ENCODE data around the gene FAM114A1.

The FAM114A1 gene

DNA sequence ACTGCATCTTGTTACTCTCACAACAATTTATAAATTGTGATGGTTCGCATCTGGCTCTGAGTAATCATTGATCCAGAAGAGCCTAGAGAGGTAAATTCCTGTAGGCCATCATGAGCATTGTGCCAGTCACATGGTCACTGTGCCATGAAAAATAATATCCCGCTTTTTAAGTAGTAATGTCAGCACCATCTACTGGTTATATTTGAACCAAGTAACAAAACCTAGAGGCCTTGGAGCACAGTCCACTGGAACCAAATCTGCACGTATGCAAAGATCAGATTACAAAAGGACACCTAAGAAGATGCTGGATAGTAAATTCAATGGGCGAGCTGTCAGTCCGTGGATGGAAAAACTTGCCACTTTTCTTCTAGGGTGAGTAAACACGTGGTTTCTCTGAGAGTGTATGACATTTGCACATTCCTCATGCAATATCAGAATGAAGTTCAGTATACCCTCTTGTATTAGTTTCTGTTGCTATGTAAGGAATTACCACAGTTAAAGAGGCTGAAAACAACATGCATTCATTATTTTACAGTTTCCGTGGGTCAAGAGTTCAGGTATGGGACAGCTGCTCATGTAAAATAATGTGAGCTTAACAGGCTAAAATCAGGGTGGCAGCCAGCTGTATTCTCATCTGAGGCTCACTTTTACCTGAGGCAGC lies 26.8 kb downstream of the FAM114A1 start:
- Histone ChIP-seq H3K4me3 (ENCODE audit: low read length, poor library complexity, severe bottlenecking) (no peak overlapping the region), H4K20me1 (ENCODE audit: insufficient read depth, low read length, poor library complexity, severe bottlenecking) (no peaks in the 10 kb centered on the region), H3K9ac (ENCODE audit: low read depth, low read length, poor library complexity, severe bottlenecking) (no peak overlapping the region), H3F3A (ENCODE audit: low read depth) (no peaks in the 10 kb centered on the region), H3K4me2 (ENCODE audit: low read depth, low read length, poor library complexity, severe bottlenecking) (no peak overlapping the region), H3K79me2 (ENCODE audit: insufficient read depth, low read length) (no peaks in the 10 kb centered on the region), H3K9me3 (ENCODE audit: insufficient read depth, low read depth, low read length) (no peaks in the 10 kb centered on the region), H3K27me3 (ENCODE audit: insufficient read depth, low read length, poor library complexity, severe bottlenecking) (no peaks in the 10 kb centered on the region), H3K9me2 (replicated peaks; ENCODE audit: low read depth, low read length) (no peaks in the 10 kb centered on the region), H3K4me1 (ENCODE audit: insufficient read depth, low read length, poor library complexity, severe bottlenecking) (no peaks in the 10 kb centered on the region), H2AFZ (ENCODE audit: low read length) (no peak overlapping the region), H3K36me3 (ENCODE audit: insufficient read depth, low read length) (no peaks in the 10 kb centered on the region)
- no peak for TF ChIP-seq EZH2phosphoT487 (IDR thresholded peaks at IDR 0.05; ENCODE audit: borderline replicate concordance)
- TF ChIP-seq, protein P1, sequence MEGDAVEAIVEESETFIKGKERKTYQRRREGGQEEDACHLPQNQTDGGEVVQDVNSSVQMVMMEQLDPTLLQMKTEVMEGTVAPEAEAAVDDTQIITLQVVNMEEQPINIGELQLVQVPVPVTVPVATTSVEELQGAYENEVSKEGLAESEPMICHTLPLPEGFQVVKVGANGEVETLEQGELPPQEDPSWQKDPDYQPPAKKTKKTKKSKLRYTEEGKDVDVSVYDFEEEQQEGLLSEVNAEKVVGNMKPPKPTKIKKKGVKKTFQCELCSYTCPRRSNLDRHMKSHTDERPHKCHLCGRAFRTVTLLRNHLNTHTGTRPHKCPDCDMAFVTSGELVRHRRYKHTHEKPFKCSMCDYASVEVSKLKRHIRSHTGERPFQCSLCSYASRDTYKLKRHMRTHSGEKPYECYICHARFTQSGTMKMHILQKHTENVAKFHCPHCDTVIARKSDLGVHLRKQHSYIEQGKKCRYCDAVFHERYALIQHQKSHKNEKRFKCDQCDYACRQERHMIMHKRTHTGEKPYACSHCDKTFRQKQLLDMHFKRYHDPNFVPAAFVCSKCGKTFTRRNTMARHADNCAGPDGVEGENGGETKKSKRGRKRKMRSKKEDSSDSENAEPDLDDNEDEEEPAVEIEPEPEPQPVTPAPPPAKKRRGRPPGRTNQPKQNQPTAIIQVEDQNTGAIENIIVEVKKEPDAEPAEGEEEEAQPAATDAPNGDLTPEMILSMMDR (conservative IDR thresholded peaks at IDR 0.05; ENCODE audit: low read length) = no peak

- H3K9me2 ChIP-seq (replicated peaks; ENCODE audit: low read depth, low read length) = no peaks in the 10 kb centered on the region
- no peak overlapping the region for H2AFZ ChIP-seq (ENCODE audit: low read length)
- H3K36me3 ChIP-seq (ENCODE audit: insufficient read depth, low read length) = no peaks in the 10 kb centered on the region
- H3K9ac ChIP-seq (ENCODE audit: low read depth, low read length, poor library complexity, severe bottlenecking) = no peak overlapping the region
- no peaks in the 10 kb centered on the region for H3K4me1 ChIP-seq (ENCODE audit: insufficient read depth, low read length, poor library complexity, severe bottlenecking)
- H3K79me2 ChIP-seq (ENCODE audit: insufficient read depth, low read length) = no peaks in the 10 kb centered on the region
- no peaks in the 10 kb centered on the region for H4K20me1 ChIP-seq (ENCODE audit: insufficient read depth, low read length, poor library complexity, severe bottlenecking)
- no peaks in the 10 kb centered on the region for H3K27me3 ChIP-seq (ENCODE audit: insufficient read depth, low read length, poor library complexity, severe bottlenecking)
- H3F3A ChIP-seq (ENCODE audit: low read depth) = no peaks in the 10 kb centered on the region
- TF ChIP-seq, protein P1 (conservative IDR thresholded peaks at IDR 0.05; ENCODE audit: low read length) = no peak
- no peak for TF ChIP-seq EZH2phosphoT487 (IDR thresholded peaks at IDR 0.05; ENCODE audit: borderline replicate concordance)
- no peak overlapping the region for H3K4me3 ChIP-seq (ENCODE audit: low read length, poor library complexity, severe bottlenecking)
- H3K9me3 ChIP-seq (ENCODE audit: insufficient read depth, low read depth, low read length) = no peaks in the 10 kb centered on the region
- no peak overlapping the region for H3K4me2 ChIP-seq (ENCODE audit: low read depth, low read length, poor library complexity, severe bottlenecking)
These were observed 29.3 kb downstream of the FAM114A1 start for GRCh38 chr4:38896940-38897339.

- Histone ChIP-seq H3K79me2 (ENCODE audit: insufficient read depth, low read length) (no peaks in the 10 kb centered on the region), H3K9me2 (replicated peaks; ENCODE audit: low read depth, low read length) (no peaks in the 10 kb centered on the region), H3F3A (ENCODE audit: low read depth) (no peaks in the 10 kb centered on the region), H3K27me3 (ENCODE audit: insufficient read depth, low read length, poor library complexity, severe bottlenecking) (no peaks in the 10 kb centered on the region), H3K9me3 (ENCODE audit: insufficient read depth, low read depth, low read length) (no peaks in the 10 kb centered on the region), H3K4me1 (ENCODE audit: insufficient read depth, low read length, poor library complexity, severe bottlenecking) (no peaks in the 10 kb centered on the region), H3K4me3 (ENCODE audit: low read length, poor library complexity, severe bottlenecking) (no peak overlapping the region), H3K36me3 (ENCODE audit: insufficient read depth, low read length) (no peaks in the 10 kb centered on the region), H4K20me1 (ENCODE audit: insufficient read depth, low read length, poor library complexity, severe bottlenecking) (no peaks in the 10 kb centered on the region), H2AFZ (ENCODE audit: low read length) (no peak overlapping the region), H3K4me2 (ENCODE audit: low read depth, low read length, poor library complexity, severe bottlenecking) (no peak overlapping the region), H3K9ac (ENCODE audit: low read depth, low read length, poor library complexity, severe bottlenecking) (no peak overlapping the region)
- TF ChIP-seq, protein P1 (conservative IDR thresholded peaks at IDR 0.05; ENCODE audit: low read length) = no peak
- TF ChIP-seq EZH2phosphoT487 (IDR thresholded peaks at IDR 0.05; ENCODE audit: borderline replicate concordance) = no peak
These were observed 30.6 kb downstream of the FAM114A1 start for GRCh38 chr4:38898245-38898644.
